Kidney (tissue), 14 donors: ENCODE data around the gene RAI1. TPM values are rescaled to one million over a fixed set of nuclear protein-coding genes. Genes with fewer than 3 reads are reported as not detected.

Experiments
- DNase-seq, 5 donors: peaks; one replicate each; pipeline ENCODE4 v3.0.0-alpha.2; 2013 to 2020
- FAIRE-seq: peaks from 2 replicates; lab custom pipeline; 2012; peaks lifted over from hg19 to GRCh38; lab: Jason Lieb, UNC
- H3K27ac ChIP-seq, 2 donors: one replicate each; pipeline ENCODE4 v1.7.0; 2013; ENCODE audit warnings: low read depth in 2 of 2, low read length in 2 of 2, inconsistent platforms in 1 of 2
- H3K27me3 ChIP-seq: one replicate; pipeline ENCODE4 v1.7.1; 2013; ENCODE audit warnings: low read length, inconsistent platforms; ENCODE audit not compliant: control insufficient read depth, insufficient read depth
- H3K36me3 ChIP-seq, 3 donors: one replicate each; pipeline versions ENCODE4 v1.7.0 to v1.7.1; 2013; ENCODE audit warnings: low read length in 3 of 3, control low read depth in 1 of 3, inconsistent platforms in 1 of 3; ENCODE audit not compliant: insufficient read depth in 3 of 3, control insufficient read depth in 2 of 3
- H3K4me1 ChIP-seq, 3 donors: one replicate each; pipeline versions ENCODE4 v1.7.0 to v1.7.1; 2013; ENCODE audit warnings: low read length in 3 of 3, inconsistent platforms in 1 of 3, low read depth in 1 of 3; ENCODE audit not compliant: control insufficient read depth in 2 of 3, insufficient read depth in 2 of 3
- H3K4me3 ChIP-seq, 3 donors: one replicate each; pipeline versions ENCODE4 v1.7.0 to v1.8.1; 2013; ENCODE audit warnings: low read length in 3 of 3, control low read depth in 1 of 3, inconsistent platforms in 1 of 3
- H3K9ac ChIP-seq, 3 donors: one replicate each; pipeline versions ENCODE4 v1.7.0 to v1.7.1; 2013; ENCODE audit warnings: low read length in 3 of 3, control low read depth in 1 of 3, inconsistent platforms in 1 of 3
- H3K9me3 ChIP-seq, 3 donors: one replicate each; pipeline versions ENCODE4 v1.7.0 to v1.7.1; 2013; ENCODE audit warnings: low read length in 3 of 3, control low read depth in 1 of 3, inconsistent platforms in 1 of 3; ENCODE audit not compliant: control insufficient read depth in 2 of 3, insufficient read depth in 1 of 3
- intact Hi-C: fragments of 100-400 bp; cut with DNase I; formaldehyde crosslinking; loops from one replicate; pipeline ENCODE4 v1.11.1; 2022
- polyA plus RNA-seq: library from polyadenylated mRNA; stranded (reverse); fragments of 350-450 nt; fragmentation: Illumina TruSeq; extraction: RNeasy Lipid Tissue Mini Kit (QIAGEN cat#74804); gene quantifications from one replicate; pipeline ENCODE4 v1.2.3, GENCODE V29; 2014; ENCODE audit warnings: low read depth, low replicate concordance; ENCODE audit not compliant: insufficient read depth
- total RNA-seq: library from RNA; stranded (reverse); fragmentation: NEBNext Ultra II Directional; extraction: Animal tissue kit (Norgen Biotek cat#: 25700); gene quantifications from one replicate; pipeline ENCODE4 v1.2.1, GENCODE V29; 2021
- TF ChIP-seq, protein P1 (sequence below): IDR thresholded peaks from 3 replicates; pipeline ENCODE4 v1.5.1; 2012; ENCODE audit warnings: mild to moderate bottlenecking, moderate library complexity, borderline replicate concordance; ENCODE audit not compliant: insufficient read depth; ENCODE audit errors: extremely low read depth
- donor health status: control.
- donor health status: control.
- donor health status: control.
- donor health status: control.
- donor health status: control.
- donor health status: DM: yes; HTN: yes; CAD: no.
- donor health status: Normal renal cell carcinoma (clear cell type).

The RAI1 gene
- total and polyA plus RNA-seq, 2 donors from 2014 or later, result 6.7 to 50.5 TPM

DNA sequence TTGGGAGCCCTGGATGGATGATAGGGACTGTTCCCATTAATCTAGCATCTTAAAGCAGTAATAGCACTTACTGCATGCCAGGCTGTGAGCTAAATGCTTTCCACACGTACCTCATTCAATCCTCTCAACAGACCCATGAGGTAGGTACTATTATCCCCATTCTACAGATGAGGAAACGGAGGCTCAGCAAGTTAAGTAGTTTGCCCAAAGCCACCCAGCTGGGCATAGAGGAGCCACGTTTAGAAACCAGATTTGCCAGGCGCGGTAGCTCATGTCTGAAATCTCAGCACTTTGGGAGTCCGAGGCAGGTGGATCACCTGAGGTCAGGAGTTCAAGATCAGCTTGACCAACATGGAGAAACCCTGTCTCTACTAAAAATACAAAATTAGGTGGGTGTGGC is 2.0 kb upstream of the RAI1 start:
- no peak for DNase-seq
- TF ChIP-seq, protein P1, sequence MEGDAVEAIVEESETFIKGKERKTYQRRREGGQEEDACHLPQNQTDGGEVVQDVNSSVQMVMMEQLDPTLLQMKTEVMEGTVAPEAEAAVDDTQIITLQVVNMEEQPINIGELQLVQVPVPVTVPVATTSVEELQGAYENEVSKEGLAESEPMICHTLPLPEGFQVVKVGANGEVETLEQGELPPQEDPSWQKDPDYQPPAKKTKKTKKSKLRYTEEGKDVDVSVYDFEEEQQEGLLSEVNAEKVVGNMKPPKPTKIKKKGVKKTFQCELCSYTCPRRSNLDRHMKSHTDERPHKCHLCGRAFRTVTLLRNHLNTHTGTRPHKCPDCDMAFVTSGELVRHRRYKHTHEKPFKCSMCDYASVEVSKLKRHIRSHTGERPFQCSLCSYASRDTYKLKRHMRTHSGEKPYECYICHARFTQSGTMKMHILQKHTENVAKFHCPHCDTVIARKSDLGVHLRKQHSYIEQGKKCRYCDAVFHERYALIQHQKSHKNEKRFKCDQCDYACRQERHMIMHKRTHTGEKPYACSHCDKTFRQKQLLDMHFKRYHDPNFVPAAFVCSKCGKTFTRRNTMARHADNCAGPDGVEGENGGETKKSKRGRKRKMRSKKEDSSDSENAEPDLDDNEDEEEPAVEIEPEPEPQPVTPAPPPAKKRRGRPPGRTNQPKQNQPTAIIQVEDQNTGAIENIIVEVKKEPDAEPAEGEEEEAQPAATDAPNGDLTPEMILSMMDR, result no peak
- no peak overlapping the region for H3K9ac ChIP-seq
- intact Hi-C loops, result loop anchor here (10.0 kb wide), 1 partner anchor 356 kb away; the partner anchor contains the start of genes ATPAF2 and GID4
- H3K4me3 ChIP-seq, result no peak overlapping the region
- H3K4me1 ChIP-seq, result peaks cover 0 to 8% (median 7%) of the 10 kb centered on the region in 3 donors
- no peaks in the 10 kb centered on the region for H3K27me3 ChIP-seq
- no peaks in the 10 kb centered on the region for H3K9me3 ChIP-seq
- no peaks in the 10 kb centered on the region for H3K36me3 ChIP-seq
- H3K27ac ChIP-seq, result no peak overlapping the region
- no peak for FAIRE-seq

DNA sequence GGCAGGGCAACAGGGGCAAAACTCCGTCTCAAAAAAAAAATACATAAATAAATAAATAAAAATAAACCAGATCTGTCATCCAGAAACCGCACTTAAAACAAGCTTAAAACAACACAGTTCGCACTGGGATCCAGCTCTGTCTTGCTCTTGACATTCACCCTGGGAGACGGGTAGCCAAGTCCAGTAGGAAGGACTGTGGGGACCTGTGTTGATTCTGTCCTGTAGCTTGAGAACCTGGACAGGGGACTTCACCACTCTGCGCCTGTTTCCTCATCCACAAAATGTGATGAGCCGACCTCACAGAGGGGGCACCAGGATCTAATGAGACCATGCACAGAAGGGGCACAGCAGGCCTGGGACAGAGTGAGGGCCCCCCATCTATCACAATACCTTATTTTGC is 1.5 kb upstream of the RAI1 start:
- no peak for FAIRE-seq

DNA sequence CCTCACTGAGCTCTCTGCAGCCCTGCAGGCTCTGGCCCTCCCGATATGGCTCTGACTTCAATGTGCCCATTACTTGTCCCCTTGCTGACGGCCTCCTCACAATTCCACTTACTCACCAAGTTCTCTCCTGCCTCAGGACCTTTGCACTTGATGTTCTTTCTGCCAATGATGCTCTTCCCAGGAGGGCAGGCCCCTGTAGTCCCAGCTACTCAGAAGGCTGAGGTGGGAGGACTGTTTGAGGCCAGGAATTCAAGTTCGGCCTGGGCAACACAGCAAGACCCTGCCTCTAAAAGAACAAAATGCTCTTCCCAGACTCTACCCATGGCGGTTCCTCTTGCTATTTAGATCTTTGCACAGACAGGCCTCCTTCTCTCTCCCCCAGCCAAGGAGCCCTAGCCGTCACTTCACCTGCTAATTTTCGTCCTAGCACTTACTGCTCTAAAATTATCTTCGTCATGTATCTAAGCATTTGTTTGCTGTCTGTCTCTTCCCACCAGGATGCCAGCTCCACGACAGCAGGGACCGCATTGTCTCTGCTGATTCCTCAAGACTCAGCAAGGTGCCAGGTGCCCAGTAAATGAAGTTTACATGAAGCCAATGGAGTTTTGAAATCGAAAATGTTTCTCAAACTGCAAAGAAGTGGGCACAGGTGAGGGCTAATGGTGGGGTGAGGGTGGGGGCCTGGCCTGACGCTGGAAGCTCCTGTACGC is 626 bp upstream of the RAI1 start:
- no peaks in the 10 kb centered on the region for H3K9me3 ChIP-seq
- TF ChIP-seq, protein P1, result no peak
- H3K27ac ChIP-seq, result peak overlapping the region; percentile 7 to 93
- DNase-seq (no peak), FAIRE-seq (no peak)
- intact Hi-C loops, result loop anchor here (5.0 kb wide), 1 partner anchor 182 kb away; no protein-coding TSS in a partner anchor
- no peaks in the 10 kb centered on the region for H3K36me3 ChIP-seq
- H3K27me3 ChIP-seq, result no peaks in the 10 kb centered on the region
- peak overlapping the region in 2 of 3 donors; percentile 46 for H3K9ac ChIP-seq
- peaks cover 0 to 17% (median 15%) of the 10 kb centered on the region in 3 donors for H3K4me1 ChIP-seq
- H3K4me3 ChIP-seq, result peak overlapping the region in 2 of 3 donors; percentile 32 to 37

More for the DNA sequence above, 1.5 kb upstream of the RAI1 start:
- H3K9ac ChIP-seq, result no peak overlapping the region
- no peaks in the 10 kb centered on the region for H3K27me3 ChIP-seq
- intact Hi-C loops, result loop anchor here (5.0 to 10.0 kb wide), 2 partner anchors 183 to 355 kb away; partner anchors contain the start of genes ATPAF2 and GID4
- H3K36me3 ChIP-seq, result no peaks in the 10 kb centered on the region
- no peak overlapping the region for H3K4me3 ChIP-seq
- H3K9me3 ChIP-seq, result no peaks in the 10 kb centered on the region
- no peak for DNase-seq
- TF ChIP-seq, protein P1, result no peak
- peaks cover 0 to 8% (median 7%) of the 10 kb centered on the region in 3 donors for H3K4me1 ChIP-seq
- H3K27ac ChIP-seq, result no peak overlapping the region
